GM23248 (cell line): ENCODE measurements around the gene ANTKMT. TPM values are rescaled to one million over a fixed set of nuclear protein-coding genes. Genes with fewer than 3 reads are reported as not detected.
A peak's percentile ranks its signal among the peaks of the same experiment; 100 is the strongest.

Source experiments
- DNase-seq: peaks from one replicate; pipeline ENCODE4 v3.0.0-alpha.2; 2015
- H2AFZ ChIP-seq: fragments of 200-600 bp; sonication (generic); 2 replicates; pipeline ENCODE4 v1.6.1; 2016; ENCODE audit warnings: antibody characterized with exemption
- H3F3A ChIP-seq: fragments of 200-600 bp; sonication (generic); 2 replicates; pipeline ENCODE4 v1.6.1; 2016; ENCODE audit warnings: mild to moderate bottlenecking, antibody characterized with exemption, mixed run types; ENCODE audit not compliant: insufficient read depth
- H3K27ac ChIP-seq: fragments of 200-600 bp; sonication (generic); 2 replicates; pipeline ENCODE4 v1.5.1; 2016; ENCODE audit warnings: mild to moderate bottlenecking
- H3K27me3 ChIP-seq: fragments of 200-600 bp; sonication (generic); replicated peaks from 2 replicates; pipeline ENCODE4 v1.6.1; 2016; ENCODE audit warnings: mild to moderate bottlenecking; ENCODE audit not compliant: insufficient read depth
- H3K36me3 ChIP-seq: fragments of 200-600 bp; sonication (generic); 2 replicates; pipeline ENCODE4 v1.6.1; 2016; ENCODE audit warnings: low read depth, mild to moderate bottlenecking
- H3K4me1 ChIP-seq: fragments of 200-600 bp; sonication (generic); 2 replicates; pipeline ENCODE4 v1.6.1; 2016; ENCODE audit warnings: mild to moderate bottlenecking; ENCODE audit not compliant: insufficient read depth
- H3K4me2 ChIP-seq: fragments of 200-600 bp; sonication (generic); one replicate; pipeline ENCODE4 v1.6.1; 2016; ENCODE audit warnings: mild to moderate bottlenecking; ENCODE audit not compliant: unreplicated experiment
- H3K4me3 ChIP-seq: fragments of 200-600 bp; sonication (generic); 2 replicates; pipeline ENCODE4 v1.5.1; 2016; ENCODE audit warnings: mild to moderate bottlenecking
- H3K79me2 ChIP-seq: fragments of 200-600 bp; sonication (generic); 2 replicates; pipeline ENCODE4 v1.6.1; 2016; ENCODE audit warnings: mild to moderate bottlenecking; ENCODE audit not compliant: insufficient read depth
- H3K9ac ChIP-seq: fragments of 200-600 bp; sonication (generic); 2 replicates; pipeline ENCODE4 v1.6.1; 2016; ENCODE audit warnings: mild to moderate bottlenecking
- H3K9me2 ChIP-seq: fragments of 200-600 bp; sonication (generic); 2 replicates; pipeline ENCODE4 v1.6.1; 2016; ENCODE audit warnings: mixed run types, mild to moderate bottlenecking, moderate library complexity; ENCODE audit not compliant: insufficient read depth
- H3K9me3 ChIP-seq: fragments of 200-600 bp; sonication (generic); one replicate; pipeline ENCODE4 v1.6.1; 2017; ENCODE audit warnings: low read depth
- H4K20me1 ChIP-seq: fragments of 200-600 bp; sonication (generic); 2 replicates; pipeline ENCODE4 v1.6.0; 2016; ENCODE audit not compliant: insufficient read depth
- EZH2 ChIP-seq: fragments of 200-600 bp; sonication (generic); IDR thresholded peaks from 2 replicates; pipeline ENCODE4 v1.6.1; 2018; ENCODE audit warnings: antibody characterized with exemption, mild to moderate bottlenecking; ENCODE audit not compliant: insufficient read depth, poor library complexity, severe bottlenecking
- EZH2phosphoT487 ChIP-seq: fragments of 200-600 bp; sonication (generic); IDR thresholded peaks from 2 replicates; pipeline ENCODE4 v1.6.1; 2018; ENCODE audit warnings: antibody characterized with exemption, moderate library complexity, mild to moderate bottlenecking, low read depth; ENCODE audit not compliant: insufficient read depth
- WGBS, 2 experiments: methylation state at CpG; one replicate each; pipeline ENCODE4 v1.1.6; 2015 to 2017; ENCODE audit warnings: low lambda C conversion rate in 2 of 2, low coverage in 1 of 2; ENCODE audit errors: missing lambda C conversion rate in 2 of 2; 5-methylcytosine and 5-hydroxymethylcytosine counted together
- in situ Hi-C: fragments of 300-500 bp; cut with MboI; formaldehyde crosslinking; loops from 2 replicates; pipeline ENCODE4 v1.15.0; 2020
- polyA plus RNA-seq: library from polyadenylated mRNA; unstranded; fragments of >200 nt; fragmentation: Nextera tagmentation; extraction: Ambion mirVana; gene quantifications from 2 replicates; pipeline ENCODE4 v1.2.1, GENCODE V29; 2016
- total RNA-seq: library from RNA; depleted of rRNA; stranded (reverse); fragments of >200 nt; shearing (Covaris generic); gene quantifications from 2 replicates; pipeline ENCODE4 v1.2.3, GENCODE V29; 2014

Gene ANTKMT
- total and polyA plus RNA-seq, 2 experiments from 2014 or later = 33.5 to 34.8 TPM

GRCh38 chr16:736936-737481 lies 16.1 kb downstream of the ANTKMT start:
- Histone ChIP-seq H3K9me2 (no peaks in the 10 kb centered on the region), H3K9ac (no peak overlapping the region), H3K4me3 (no peak overlapping the region), H2AFZ (no peak overlapping the region), H3K36me3 (no peaks in the 10 kb centered on the region), H3K79me2 (no peaks in the 10 kb centered on the region; the same call in 1 of the 2 replicates), H3F3A (no peaks in the 10 kb centered on the region), H4K20me1 (no peaks in the 10 kb centered on the region), H3K27me3 (no peaks in the 10 kb centered on the region), H3K27ac (no peak overlapping the region), H3K4me1 (no peaks in the 10 kb centered on the region; the same call in 1 of the 2 replicates), H3K9me3 (no peaks in the 10 kb centered on the region), H3K4me2 (no peak overlapping the region)
- DNase-seq = no peak
- WGBS, 2 experiments = 96 to 98% methylated on average over 29 of the region's 29 CpGs
- in situ Hi-C loops = no loop called here
- no peak for TF ChIP-seq EZH2phosphoT487
- TF ChIP-seq EZH2 = no peak

GRCh38 chr16:739560-740458 lies 18.9 kb downstream of the ANTKMT start:
- H3K4me3 ChIP-seq = peak overlapping the region; percentile 89
- TF ChIP-seq EZH2 (no peak), EZH2phosphoT487 (no peak)
- in situ Hi-C loops = no loop called here
- no peaks in the 10 kb centered on the region for H3K36me3 ChIP-seq
- no peaks in the 10 kb centered on the region; the same call in 1 of the 2 replicates for H3K79me2 ChIP-seq
- peak overlapping the region; percentile 92 for H3K4me2 ChIP-seq
- H3K9me2 ChIP-seq = no peaks in the 10 kb centered on the region
- H3K27ac ChIP-seq = no peak overlapping the region
- no peaks in the 10 kb centered on the region; the same call in 1 of the 2 replicates for H3K4me1 ChIP-seq
- no peaks in the 10 kb centered on the region for H3F3A ChIP-seq
- peak overlapping the region; percentile 97 for H2AFZ ChIP-seq
- H4K20me1 ChIP-seq = no peaks in the 10 kb centered on the region
- no peak for DNase-seq
- no peaks in the 10 kb centered on the region for H3K27me3 ChIP-seq
- 43 to 44% methylated on average over 37 to 38 of the region's 38 CpGs for WGBS, 2 experiments
- no peaks in the 10 kb centered on the region for H3K9me3 ChIP-seq
- H3K9ac ChIP-seq = peak overlapping the region; percentile 86

GRCh38 chr16:740459-740763 lies 19.5 kb downstream of the ANTKMT start:
- Histone ChIP-seq H3K9me2 (no peaks in the 10 kb centered on the region), H3K27me3 (no peaks in the 10 kb centered on the region), H3K9me3 (no peaks in the 10 kb centered on the region), H3K9ac (peak overlapping the region; percentile 86), H2AFZ (peak overlapping the region; percentile 97), H4K20me1 (no peaks in the 10 kb centered on the region), H3K4me2 (peak overlapping the region; percentile 92), H3K79me2 (no peaks in the 10 kb centered on the region; the same call in 1 of the 2 replicates), H3K27ac (no peak overlapping the region), H3F3A (no peaks in the 10 kb centered on the region), H3K4me1 (no peaks in the 10 kb centered on the region; the same call in 1 of the 2 replicates), H3K4me3 (peak overlapping the region; percentile 89), H3K36me3 (no peaks in the 10 kb centered on the region)
- TF ChIP-seq EZH2 = no peak
- TF ChIP-seq EZH2phosphoT487 = no peak
- in situ Hi-C loops = no loop called here
- DNase-seq = peak; percentile 40
- WGBS, 2 experiments = 0 to 2% methylated on average over 11 to 21 of the region's 22 CpGs

GRCh38 chr16:740764-741505 lies 20.0 kb downstream of the ANTKMT start, which contains the start of gene CIAO3:
Gene CIAO3, minus strand, starts transcription at chr16:740997. Its CDS starts 12 bp downstream, at chr16:740985.
- H4K20me1 ChIP-seq = no peaks in the 10 kb centered on the region
- 3 to 5% methylated on average over 47 to 58 of the region's 79 CpGs for WGBS, 2 experiments
- peak within 1 kb of the TSS; percentile 89 for H3K4me3 ChIP-seq
- in situ Hi-C loops = no loop called here
- DNase-seq = peak; percentile 96
- peak within 1 kb of the TSS; percentile 97 for H2AFZ ChIP-seq
- peak within 1 kb of the TSS; percentile 86 for H3K9ac ChIP-seq
- peak within 1 kb of the TSS; percentile 92 for H3K4me2 ChIP-seq
- H3K9me2 ChIP-seq = no peaks in the 10 kb centered on the region
- H3K4me1 ChIP-seq = no peaks in the 10 kb centered on the region; the same call in 1 of the 2 replicates
- H3K27ac ChIP-seq = no peak within 1 kb of the TSS
- no peaks in the 10 kb centered on the region for H3K36me3 ChIP-seq
- no peak for TF ChIP-seq EZH2phosphoT487
- TF ChIP-seq EZH2 = no peak
- no peaks in the 10 kb centered on the region for H3F3A ChIP-seq
- H3K27me3 ChIP-seq = no peaks in the 10 kb centered on the region
- no peaks in the 10 kb centered on the region; the same call in 1 of the 2 replicates for H3K79me2 ChIP-seq
- no peaks in the 10 kb centered on the region for H3K9me3 ChIP-seq
